ENCODE measurements around the gene GATAD2B.

Gene GATAD2B

GRCh38 chr1:153959454-153959853 is 36.7 kb upstream of the GATAD2B start (continued):
- TF ChIP-seq CSRNP3 (CRISPR knock-in tag; IDR thresholded peaks at IDR 0.05) (no peak), GLIS3 (CRISPR knock-in tag; IDR thresholded peaks at IDR 0.05) (no peak), ARNTL (CRISPR knock-in tag; IDR thresholded peaks at IDR 0.05; ENCODE audit: borderline replicate concordance, low read depth) (no peak), ZNF70 (CRISPR knock-in tag; IDR thresholded peaks at IDR 0.05) (no peak), OSR1 (CRISPR knock-in tag; IDR thresholded peaks at IDR 0.05) (no peak), CSDC2 (CRISPR knock-in tag; IDR thresholded peaks at IDR 0.05) (no peak), ESRRG (CRISPR knock-in tag; IDR thresholded peaks at IDR 0.05) (no peak), TCF4 (CRISPR knock-in tag; IDR thresholded peaks at IDR 0.05; ENCODE audit: borderline replicate concordance) (no peak), SNAI2 (CRISPR knock-in tag; IDR thresholded peaks at IDR 0.05) (no peak), ZC3H10 (CRISPR knock-in tag; IDR thresholded peaks at IDR 0.05) (no peak), BACH2 (CRISPR knock-in tag; IDR thresholded peaks at IDR 0.05; ENCODE audit: borderline replicate concordance) (no peak)

DNA sequence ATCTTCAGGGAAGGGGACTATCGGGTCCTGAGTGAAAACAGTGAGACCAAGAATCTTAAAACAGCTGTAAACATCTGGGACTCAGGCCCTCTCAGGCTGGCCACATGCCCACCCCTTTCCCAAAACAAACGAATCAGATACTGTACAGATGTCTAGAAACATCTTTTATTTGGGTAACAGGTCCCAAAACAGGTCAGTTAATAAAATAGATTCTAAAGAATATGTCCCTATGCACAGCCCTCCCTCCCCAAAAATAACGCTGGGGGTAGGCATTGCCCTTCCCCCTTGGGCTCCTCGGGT is 36.1 kb upstream of the GATAD2B start:
- no peak for TF ChIP-seq BACH2 (CRISPR knock-in tag; IDR thresholded peaks at IDR 0.05; ENCODE audit: borderline replicate concordance)
- TF ChIP-seq ZC3H10 (CRISPR knock-in tag; IDR thresholded peaks at IDR 0.05) = no peak
- no peak for TF ChIP-seq ZNF70 (CRISPR knock-in tag; IDR thresholded peaks at IDR 0.05)
- no peak for TF ChIP-seq ESRRG (CRISPR knock-in tag; IDR thresholded peaks at IDR 0.05)
- no peak for ATAC-seq

DNA sequence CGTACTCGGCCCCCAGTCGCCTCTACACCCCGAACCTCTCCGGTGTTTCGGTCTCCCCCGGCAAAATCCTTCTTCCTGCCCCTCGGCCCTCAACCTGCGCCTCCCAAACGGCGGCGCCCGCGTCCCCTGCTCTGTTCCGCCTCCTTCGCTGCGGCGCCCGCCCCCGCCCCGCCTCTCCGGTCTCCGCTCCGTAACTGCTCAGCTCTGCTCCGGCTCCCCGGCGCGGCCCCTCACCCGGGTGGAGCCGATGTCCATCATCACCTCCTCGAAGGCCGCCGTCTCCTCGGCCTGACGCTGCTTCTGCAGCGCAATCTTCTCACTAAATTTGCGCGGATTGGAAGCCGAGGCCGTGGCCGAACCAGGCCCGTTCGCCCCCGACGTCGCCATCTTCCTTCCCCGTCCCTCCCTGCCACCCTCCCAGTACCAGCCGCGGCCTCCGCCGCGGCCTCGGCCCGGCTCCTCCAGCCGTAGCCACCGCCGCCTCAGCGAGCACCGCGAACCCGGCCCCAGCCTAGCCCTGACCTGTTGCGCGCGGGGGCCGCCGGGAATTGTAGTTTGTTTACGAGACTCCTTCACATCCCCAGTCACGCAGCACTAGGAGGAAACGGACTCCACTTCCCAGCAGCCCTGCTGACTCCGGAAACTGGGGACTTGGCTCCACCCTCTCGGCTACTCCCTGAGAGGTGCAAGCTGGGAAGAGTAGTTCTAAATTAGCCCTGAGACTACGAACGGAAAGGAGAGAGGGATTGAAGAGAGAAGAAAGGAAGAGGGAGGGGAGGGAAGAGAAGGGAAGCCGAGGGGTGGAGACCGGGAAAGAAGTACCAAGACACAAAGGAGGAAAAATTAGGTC is 35.6 kb upstream of the GATAD2B start, which contains the start of gene CRTC2:
Gene CRTC2 (minus strand): TSS at position 502 of the 850 bp plus-strand sequence. CDS start 115 bp downstream, at position 387.
- TF ChIP-seq ZNF8 (CRISPR knock-in tag; IDR thresholded peaks at IDR 0.05) (no peak), POU6F1 (CRISPR knock-in tag; IDR thresholded peaks at IDR 0.05; ENCODE audit: borderline replicate concordance, low read depth) (peak; percentile 42; the same call in 1 of the 2 replicates), ARNTL (CRISPR knock-in tag; IDR thresholded peaks at IDR 0.05; ENCODE audit: borderline replicate concordance, low read depth) (no peak), CREB5 (CRISPR knock-in tag; IDR thresholded peaks at IDR 0.05; ENCODE audit: low read depth) (no peak), TOX (CRISPR knock-in tag; IDR thresholded peaks at IDR 0.05; ENCODE audit: borderline replicate concordance) (0 out of 2 replicates have a peak, but pooled peaks have one; percentile 30), RARB (CRISPR knock-in tag; IDR thresholded peaks at IDR 0.05) (0 out of 2 replicates have a peak, but pooled peaks have one; percentile 47), ZFP30 (CRISPR knock-in tag; IDR thresholded peaks at IDR 0.05) (no peak), OSR1 (CRISPR knock-in tag; IDR thresholded peaks at IDR 0.05) (no peak), CSDC2 (CRISPR knock-in tag; IDR thresholded peaks at IDR 0.05) (no peak), PPARA (CRISPR knock-in tag; IDR thresholded peaks at IDR 0.05; ENCODE audit: borderline replicate concordance) (no peak), ZNF565 (CRISPR knock-in tag; conservative IDR thresholded peaks at IDR 0.05; ENCODE audit: low read depth) (no peak), BACH2 (CRISPR knock-in tag; IDR thresholded peaks at IDR 0.05; ENCODE audit: borderline replicate concordance) (no peak), ZFP3 (CRISPR knock-in tag; IDR thresholded peaks at IDR 0.05) (peak; percentile 72), GLIS3 (CRISPR knock-in tag; IDR thresholded peaks at IDR 0.05) (peak; percentile 66; the same call in 1 of the 2 replicates), TCF4 (CRISPR knock-in tag; IDR thresholded peaks at IDR 0.05; ENCODE audit: borderline replicate concordance) (no peak), ISL1 (CRISPR knock-in tag; IDR thresholded peaks at IDR 0.05) (no peak), ESRRG (CRISPR knock-in tag; IDR thresholded peaks at IDR 0.05) (no peak), ZNF70 (CRISPR knock-in tag; IDR thresholded peaks at IDR 0.05) (no peak; the same call in 1 of the 2 replicates), SNAI2 (CRISPR knock-in tag; IDR thresholded peaks at IDR 0.05) (no peak), ZC3H10 (CRISPR knock-in tag; IDR thresholded peaks at IDR 0.05) (peak; percentile 75), CSRNP3 (CRISPR knock-in tag; IDR thresholded peaks at IDR 0.05) (no peak)
- TF ChIP-seq, protein P1, sequence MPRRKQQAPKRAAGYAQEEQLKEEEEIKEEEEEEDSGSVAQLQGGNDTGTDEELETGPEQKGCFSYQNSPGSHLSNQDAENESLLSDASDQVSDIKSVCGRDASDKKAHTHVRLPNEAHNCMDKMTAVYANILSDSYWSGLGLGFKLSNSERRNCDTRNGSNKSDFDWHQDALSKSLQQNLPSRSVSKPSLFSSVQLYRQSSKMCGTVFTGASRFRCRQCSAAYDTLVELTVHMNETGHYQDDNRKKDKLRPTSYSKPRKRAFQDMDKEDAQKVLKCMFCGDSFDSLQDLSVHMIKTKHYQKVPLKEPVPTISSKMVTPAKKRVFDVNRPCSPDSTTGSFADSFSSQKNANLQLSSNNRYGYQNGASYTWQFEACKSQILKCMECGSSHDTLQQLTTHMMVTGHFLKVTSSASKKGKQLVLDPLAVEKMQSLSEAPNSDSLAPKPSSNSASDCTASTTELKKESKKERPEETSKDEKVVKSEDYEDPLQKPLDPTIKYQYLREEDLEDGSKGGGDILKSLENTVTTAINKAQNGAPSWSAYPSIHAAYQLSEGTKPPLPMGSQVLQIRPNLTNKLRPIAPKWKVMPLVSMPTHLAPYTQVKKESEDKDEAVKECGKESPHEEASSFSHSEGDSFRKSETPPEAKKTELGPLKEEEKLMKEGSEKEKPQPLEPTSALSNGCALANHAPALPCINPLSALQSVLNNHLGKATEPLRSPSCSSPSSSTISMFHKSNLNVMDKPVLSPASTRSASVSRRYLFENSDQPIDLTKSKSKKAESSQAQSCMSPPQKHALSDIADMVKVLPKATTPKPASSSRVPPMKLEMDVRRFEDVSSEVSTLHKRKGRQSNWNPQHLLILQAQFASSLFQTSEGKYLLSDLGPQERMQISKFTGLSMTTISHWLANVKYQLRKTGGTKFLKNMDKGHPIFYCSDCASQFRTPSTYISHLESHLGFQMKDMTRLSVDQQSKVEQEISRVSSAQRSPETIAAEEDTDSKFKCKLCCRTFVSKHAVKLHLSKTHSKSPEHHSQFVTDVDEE (CRISPR knock-in tag; IDR thresholded peaks at IDR 0.05) = peak; percentile 93
- TF ChIP-seq, protein P2, sequence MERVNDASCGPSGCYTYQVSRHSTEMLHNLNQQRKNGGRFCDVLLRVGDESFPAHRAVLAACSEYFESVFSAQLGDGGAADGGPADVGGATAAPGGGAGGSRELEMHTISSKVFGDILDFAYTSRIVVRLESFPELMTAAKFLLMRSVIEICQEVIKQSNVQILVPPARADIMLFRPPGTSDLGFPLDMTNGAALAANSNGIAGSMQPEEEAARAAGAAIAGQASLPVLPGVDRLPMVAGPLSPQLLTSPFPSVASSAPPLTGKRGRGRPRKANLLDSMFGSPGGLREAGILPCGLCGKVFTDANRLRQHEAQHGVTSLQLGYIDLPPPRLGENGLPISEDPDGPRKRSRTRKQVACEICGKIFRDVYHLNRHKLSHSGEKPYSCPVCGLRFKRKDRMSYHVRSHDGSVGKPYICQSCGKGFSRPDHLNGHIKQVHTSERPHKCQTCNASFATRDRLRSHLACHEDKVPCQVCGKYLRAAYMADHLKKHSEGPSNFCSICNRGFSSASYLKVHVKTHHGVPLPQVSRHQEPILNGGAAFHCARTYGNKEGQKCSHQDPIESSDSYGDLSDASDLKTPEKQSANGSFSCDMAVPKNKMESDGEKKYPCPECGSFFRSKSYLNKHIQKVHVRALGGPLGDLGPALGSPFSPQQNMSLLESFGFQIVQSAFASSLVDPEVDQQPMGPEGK (CRISPR knock-in tag; IDR thresholded peaks at IDR 0.05; ENCODE audit: borderline replicate concordance) = peak; percentile 50; the same call in 1 of the 2 replicates
- peak; percentile 87 for ATAC-seq
